Measurements from ENCODE around the gene SMARCA5. TPM values are rescaled to one million over a fixed set of nuclear protein-coding genes. Genes with fewer than 3 reads are reported as not detected.
"Not testable (repeated sequence)": the region's sequence is repeated elsewhere in the genome, so short reads cannot be mapped to it uniquely, and the experiment has no call there.

The SMARCA5 gene
- total and polyA plus RNA-seq, 4 experiments from 2014 or later = 22.3 to 61.2 (median 48.2) TPM

DNA sequence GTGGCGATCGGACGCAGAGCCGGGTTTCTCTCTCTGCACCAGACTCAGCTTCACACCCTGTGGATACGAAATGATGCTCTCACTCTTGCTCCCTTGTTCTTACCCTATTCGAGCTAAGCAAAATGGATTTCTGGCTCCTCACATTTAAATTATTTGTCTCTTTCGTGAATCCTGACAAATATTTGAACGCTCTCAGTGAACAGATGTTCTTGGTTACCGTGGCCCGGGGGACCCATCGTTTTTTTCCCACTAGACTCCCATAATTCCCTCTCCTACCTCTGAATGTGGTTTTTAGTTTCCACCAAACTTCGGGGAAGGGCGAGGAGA is 630 bp downstream of the SMARCA5 start:
- ChIA-PET CTCF (ENCODE audit: partially characterized antibody) (interaction anchor here (1.6 kb wide), 2 partner anchors 17 to 45 kb away, joined by 3 to 6 read pairs; no protein-coding TSS in a partner anchor), POLR2A (ENCODE audit: partially characterized antibody) (interaction anchor here (0.8 to 3.5 kb wide), 7 partner anchors 9 to 1664 kb away, joined by 3 to 13 read pairs (median 4); partner anchors contain the start of gene ABCE1)
- Histone ChIP-seq H3K27ac (ENCODE audit: low read depth, low read length) (peak overlapping the region; percentile 96), H3K27me3 (ENCODE audit: insufficient read depth, low read length) (peaks cover 4% of the 10 kb centered on the region), H3K4me1 (ENCODE audit: insufficient read depth, low read length) (peaks cover 51% of the 10 kb centered on the region), H3K4me3 (ENCODE audit: low read length in 2 of 2) (peak overlapping the region; percentile 75 to 80), H3K36me3 (ENCODE audit: insufficient read depth, low read length) (peaks cover 15% of the 10 kb centered on the region), H3K9me3 (ENCODE audit: control insufficient read depth in 1 of 2, low read length in 2 of 2) (no peaks in the 10 kb centered on the region)
- H3K9me3 Mint-ChIP-seq = peaks cover 0 to 8% (median 0%) of the 10 kb centered on the region in 8 donors
- H3K4me3 Mint-ChIP-seq = peak overlapping the region; percentile 97 to 100 (median 99)
- no peak for DNase-seq
- intact Hi-C loops (cut with micrococcal nuclease) = no loop called here
- H3K36me3 Mint-ChIP-seq = peaks cover 15 to 45% of the 10 kb centered on the region in 2 donors
- peak overlapping the region; percentile 100 for H3K27ac Mint-ChIP-seq
- peaks cover 0 to 5% of the 10 kb centered on the region in 2 donors for H3K27me3 Mint-ChIP-seq
- H3K4me1 Mint-ChIP-seq = peaks cover 29 to 61% (median 36%) of the 10 kb centered on the region in 4 donors

- H3K27me3 ChIP-seq (ENCODE audit: insufficient read depth, low read length) = peaks cover 4% of the 10 kb centered on the region
- H3K9me3 ChIP-seq (ENCODE audit: control insufficient read depth in 1 of 2, low read length in 2 of 2) = no peaks in the 10 kb centered on the region
- peak overlapping the region; percentile 97 to 100 (median 99) for H3K4me3 Mint-ChIP-seq
- POLR2A ChIA-PET (ENCODE audit: partially characterized antibody) = interaction anchor here (1.1 to 3.5 kb wide), 6 partner anchors 8 to 1664 kb away, joined by 3 to 13 read pairs (median 4); partner anchors contain the start of gene ABCE1
- H3K36me3 ChIP-seq (ENCODE audit: insufficient read depth, low read length) = peaks cover 18% of the 10 kb centered on the region
- intact Hi-C loops (cut with micrococcal nuclease) = no loop called here
- peaks cover 19 to 49% of the 10 kb centered on the region in 2 donors for H3K36me3 Mint-ChIP-seq
- peaks cover 55% of the 10 kb centered on the region for H3K4me1 ChIP-seq (ENCODE audit: insufficient read depth, low read length)
- H3K4me3 ChIP-seq (ENCODE audit: low read length in 2 of 2) = peak overlapping the region; percentile 75 to 80
- DNase-seq = peak in 2 of 5 donors; percentile 8 to 44
- CTCF ChIA-PET (ENCODE audit: partially characterized antibody) = interaction anchor here (1.6 kb wide), 1 partner anchor 44 kb away, joined by 6 read pairs; no protein-coding TSS in a partner anchor
- H3K4me1 Mint-ChIP-seq = peaks cover 32 to 65% (median 40%) of the 10 kb centered on the region in 4 donors
- peaks cover 0 to 5% of the 10 kb centered on the region in 2 donors for H3K27me3 Mint-ChIP-seq
- H3K27ac ChIP-seq (ENCODE audit: low read depth, low read length) = peak overlapping the region; percentile 96
- peak overlapping the region; percentile 100 for H3K27ac Mint-ChIP-seq
- peaks cover 0 to 8% (median 0%) of the 10 kb centered on the region in 8 donors for H3K9me3 Mint-ChIP-seq
Measured at GRCh38 chr4:143514497-143514896, 995 bp downstream of the SMARCA5 start.

GRCh38 chr4:143514901-143515300 is 1.4 kb downstream of the SMARCA5 start:
- H3K27ac Mint-ChIP-seq = peak overlapping the region; percentile 59 to 100 (median 100)
- Histone ChIP-seq H3K36me3 (ENCODE audit: insufficient read depth, low read length) (peaks cover 19% of the 10 kb centered on the region), H3K9me3 (ENCODE audit: control insufficient read depth in 1 of 2, low read length in 2 of 2) (no peaks in the 10 kb centered on the region), H3K27me3 (ENCODE audit: insufficient read depth, low read length) (peaks cover 4% of the 10 kb centered on the region), H3K4me1 (ENCODE audit: insufficient read depth, low read length) (peaks cover 58% of the 10 kb centered on the region), H3K4me3 (ENCODE audit: low read length in 2 of 2) (peak overlapping the region; percentile 75 to 80), H3K27ac (ENCODE audit: low read depth, low read length) (peak overlapping the region; percentile 96)
- POLR2A ChIA-PET (ENCODE audit: partially characterized antibody) = interaction anchor here (1.1 to 3.5 kb wide), 5 partner anchors 8 to 1663 kb away, joined by 3 to 13 read pairs (median 4); partner anchors contain the start of gene ABCE1
- peaks cover 36 to 69% (median 44%) of the 10 kb centered on the region in 4 donors for H3K4me1 Mint-ChIP-seq
- H3K36me3 Mint-ChIP-seq = peaks cover 23 to 53% of the 10 kb centered on the region in 2 donors
- CTCF ChIA-PET (ENCODE audit: partially characterized antibody) = interaction anchor here (1.6 kb wide), 1 partner anchor 44 kb away, joined by 6 read pairs; no protein-coding TSS in a partner anchor
- H3K9me3 Mint-ChIP-seq = peaks cover 0 to 8% (median 0%) of the 10 kb centered on the region in 8 donors
- DNase-seq = no peak
- intact Hi-C loops (cut with micrococcal nuclease) = no loop called here
- H3K4me3 Mint-ChIP-seq = peak overlapping the region; percentile 97 to 100 (median 99)
- peaks cover 0 to 5% of the 10 kb centered on the region in 2 donors for H3K27me3 Mint-ChIP-seq

DNA sequence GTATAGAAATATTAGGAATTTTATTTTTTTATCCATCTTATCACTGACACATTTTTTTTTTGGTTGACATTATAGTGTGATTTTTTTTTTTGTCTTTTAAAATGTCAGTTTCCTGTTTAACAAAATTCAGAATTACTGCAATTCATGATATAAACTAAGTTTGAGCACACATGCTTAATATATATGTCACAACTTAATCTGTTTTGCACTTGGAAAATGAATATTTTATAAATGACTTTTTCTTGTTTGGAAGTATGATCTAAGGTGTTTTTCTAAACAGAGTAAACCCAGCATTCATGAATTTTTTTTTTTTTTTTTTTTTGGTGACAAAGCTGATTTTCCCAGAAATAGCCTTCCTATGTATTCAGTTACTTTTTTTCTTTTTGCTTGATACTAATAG is 2.4 kb downstream of the SMARCA5 start:
- Histone ChIP-seq H3K27ac (ENCODE audit: low read depth, low read length) (no peak overlapping the region), H3K9me3 (ENCODE audit: control insufficient read depth in 1 of 2, low read length in 2 of 2) (no peaks in the 10 kb centered on the region), H3K4me3 (ENCODE audit: low read length in 2 of 2) (no peak overlapping the region), H3K36me3 (ENCODE audit: insufficient read depth, low read length) (peaks cover 19% of the 10 kb centered on the region), H3K27me3 (ENCODE audit: insufficient read depth, low read length) (no peaks in the 10 kb centered on the region), H3K4me1 (ENCODE audit: insufficient read depth, low read length) (peaks cover 68% of the 10 kb centered on the region)
- Mint-ChIP-seq H3K4me3 (peak overlapping the region; percentile 56 to 100 (median 99)), H3K4me1 (peaks cover 39 to 79% (median 50%) of the 10 kb centered on the region in 4 donors), H3K36me3 (peaks cover 24 to 60% of the 10 kb centered on the region in 2 donors), H3K27ac (peak overlapping the region; percentile 9 to 100 (median 70)), H3K9me3 (peaks cover 0 to 8% (median 0%) of the 10 kb centered on the region in 8 donors), H3K27me3 (peaks cover 0 to 5% of the 10 kb centered on the region in 2 donors)
- intact Hi-C loops (cut with micrococcal nuclease) = no loop called here
- ChIA-PET CTCF (ENCODE audit: partially characterized antibody) (no interaction called here), POLR2A (ENCODE audit: partially characterized antibody) (interaction anchor here (3.5 kb wide), 1 partner anchor 43 kb away, joined by 13 read pairs; no protein-coding TSS in a partner anchor)
- no peak for DNase-seq

GRCh38 chr4:143517764-143518163 is 4.3 kb downstream of the SMARCA5 start:
- ChIA-PET CTCF (ENCODE audit: partially characterized antibody) (no interaction called here), POLR2A (ENCODE audit: partially characterized antibody) (no interaction called here)
- H3K4me3 ChIP-seq (ENCODE audit: low read length in 2 of 2) = no peak overlapping the region
- intact Hi-C loops (cut with micrococcal nuclease) = no loop called here
- no peaks in the 10 kb centered on the region for H3K9me3 ChIP-seq (ENCODE audit: control insufficient read depth in 1 of 2, low read length in 2 of 2)
- peak overlapping the region in 3 of 8 donors; percentile 26 to 100 (median 30) for H3K4me3 Mint-ChIP-seq
- H3K4me1 ChIP-seq (ENCODE audit: insufficient read depth, low read length) = peaks cover 69% of the 10 kb centered on the region
- H3K9me3 Mint-ChIP-seq = peaks cover 0 to 8% (median 0%) of the 10 kb centered on the region in 8 donors
- no peak overlapping the region for H3K27ac ChIP-seq (ENCODE audit: low read depth, low read length)
- DNase-seq = no peak
- peaks cover 0 to 4% of the 10 kb centered on the region in 2 donors for H3K27me3 Mint-ChIP-seq
- no peaks in the 10 kb centered on the region for H3K27me3 ChIP-seq (ENCODE audit: insufficient read depth, low read length)
- H3K36me3 Mint-ChIP-seq = peaks cover 37 to 74% of the 10 kb centered on the region in 2 donors
- H3K36me3 ChIP-seq (ENCODE audit: insufficient read depth, low read length) = peaks cover 32% of the 10 kb centered on the region
- peak overlapping the region in 2 of 7 donors; percentile 7 to 12 for H3K27ac Mint-ChIP-seq
- H3K4me1 Mint-ChIP-seq = peaks cover 43 to 87% (median 59%) of the 10 kb centered on the region in 4 donors

GRCh38 chr4:143524211-143524610 is 10.7 kb downstream of the SMARCA5 start:
- H3K27ac ChIP-seq (ENCODE audit: low read depth, low read length) = no peak overlapping the region
- H3K36me3 Mint-ChIP-seq = peaks cover 54 to 75% of the 10 kb centered on the region in 2 donors
- peaks cover 69% of the 10 kb centered on the region for H3K36me3 ChIP-seq (ENCODE audit: insufficient read depth, low read length)
- intact Hi-C loops (cut with micrococcal nuclease) = no loop called here
- no peaks in the 10 kb centered on the region for H3K9me3 Mint-ChIP-seq
- no peak overlapping the region for H3K27ac Mint-ChIP-seq
- H3K27me3 ChIP-seq (ENCODE audit: insufficient read depth, low read length) = no peaks in the 10 kb centered on the region
- DNase-seq = no peak
- H3K27me3 Mint-ChIP-seq = no peaks in the 10 kb centered on the region
- H3K4me1 ChIP-seq (ENCODE audit: insufficient read depth, low read length) = peaks cover 21% of the 10 kb centered on the region
- CTCF ChIA-PET (ENCODE audit: partially characterized antibody) = no interaction called here
- no peaks in the 10 kb centered on the region for H3K9me3 ChIP-seq (ENCODE audit: control insufficient read depth in 1 of 2, low read length in 2 of 2)
- peaks cover 26 to 44% (median 37%) of the 10 kb centered on the region in 4 donors for H3K4me1 Mint-ChIP-seq
- POLR2A ChIA-PET (ENCODE audit: partially characterized antibody) = interaction anchor here (3.4 kb wide), 1 partner anchor 11 kb away, joined by 13 read pairs; the partner anchor contains the start of gene SMARCA5
- H3K4me3 ChIP-seq (ENCODE audit: low read length in 2 of 2) = no peak overlapping the region
- H3K4me3 Mint-ChIP-seq = no peak overlapping the region

DNA sequence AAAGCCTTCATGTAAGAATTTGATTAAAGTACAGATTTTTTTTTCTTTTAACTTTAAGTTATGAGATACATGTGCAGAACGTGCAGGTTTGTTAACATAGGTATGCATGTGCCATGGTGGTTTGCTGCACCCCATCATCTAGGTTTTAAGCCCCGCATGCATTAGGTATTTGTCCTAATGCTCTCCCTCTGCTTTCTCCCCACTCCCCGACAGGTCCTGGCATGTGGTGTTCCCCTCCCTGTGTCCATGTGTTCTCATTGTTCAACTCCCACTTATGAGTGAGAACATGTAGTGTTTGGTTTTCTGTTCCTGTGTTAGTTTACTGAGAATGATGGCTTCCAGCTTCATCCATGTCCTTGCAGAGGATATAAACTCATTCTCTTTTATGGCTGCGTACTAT is 14.5 kb downstream of the SMARCA5 start:
- H3K27me3 ChIP-seq (ENCODE audit: insufficient read depth, low read length); H3K4me1 ChIP-seq (ENCODE audit: insufficient read depth, low read length); H3K4me3 Mint-ChIP-seq; H3K9me3 ChIP-seq (ENCODE audit: control insufficient read depth in 1 of 2, low read length in 2 of 2); H3K27ac ChIP-seq (ENCODE audit: low read depth, low read length); H3K4me3 ChIP-seq (ENCODE audit: low read length in 2 of 2); POLR2A ChIA-PET (ENCODE audit: partially characterized antibody); CTCF ChIA-PET (ENCODE audit: partially characterized antibody); intact Hi-C loops (cut with micrococcal nuclease); DNase-seq; H3K27me3 Mint-ChIP-seq; H3K9me3 Mint-ChIP-seq: not testable (repeated sequence)
- peaks cover 13 to 18% (median 14%) of the 10 kb centered on the region in 4 donors for H3K4me1 Mint-ChIP-seq
- H3K27ac Mint-ChIP-seq = peak overlapping the region in 2 of 7 donors; percentile 5 to 43
- peaks cover 57 to 79% of the 10 kb centered on the region in 2 donors for H3K36me3 Mint-ChIP-seq
- H3K36me3 ChIP-seq (ENCODE audit: insufficient read depth, low read length) = peaks cover 76% of the 10 kb centered on the region

Measured in CD4-positive, alpha-beta memory T cell (primary cell).